ENCODE results near the gene OR52B2.

- TF ChIP-seq POLR2AphosphoS5 (IDR thresholded peaks at IDR 0.05; ENCODE audit: low read depth) (no peak), ETS1 (IDR thresholded peaks at IDR 0.05) (no peak), REST (IDR thresholded peaks at IDR 0.05; ENCODE audit: unreplicated experiment) (no peak), EZH2 (IDR thresholded peaks at IDR 0.05; ENCODE audit: low read depth, unreplicated experiment) (no peak), EZH2phosphoT487 (IDR thresholded peaks at IDR 0.05; ENCODE audit: unreplicated experiment) (no peak), JUNB (IDR thresholded peaks at IDR 0.05; ENCODE audit: unreplicated experiment) (no peak), STAT1 (IDR thresholded peaks at IDR 0.05; ENCODE audit: unreplicated experiment) (no peak), ZNF331 (CRISPR knock-in tag; IDR thresholded peaks at IDR 0.05; ENCODE audit: low read depth) (no peak), CREB1 (CRISPR knock-in tag; IDR thresholded peaks at IDR 0.05; ENCODE audit: low read depth) (no peak)
- TF ChIP-seq, protein P1, sequence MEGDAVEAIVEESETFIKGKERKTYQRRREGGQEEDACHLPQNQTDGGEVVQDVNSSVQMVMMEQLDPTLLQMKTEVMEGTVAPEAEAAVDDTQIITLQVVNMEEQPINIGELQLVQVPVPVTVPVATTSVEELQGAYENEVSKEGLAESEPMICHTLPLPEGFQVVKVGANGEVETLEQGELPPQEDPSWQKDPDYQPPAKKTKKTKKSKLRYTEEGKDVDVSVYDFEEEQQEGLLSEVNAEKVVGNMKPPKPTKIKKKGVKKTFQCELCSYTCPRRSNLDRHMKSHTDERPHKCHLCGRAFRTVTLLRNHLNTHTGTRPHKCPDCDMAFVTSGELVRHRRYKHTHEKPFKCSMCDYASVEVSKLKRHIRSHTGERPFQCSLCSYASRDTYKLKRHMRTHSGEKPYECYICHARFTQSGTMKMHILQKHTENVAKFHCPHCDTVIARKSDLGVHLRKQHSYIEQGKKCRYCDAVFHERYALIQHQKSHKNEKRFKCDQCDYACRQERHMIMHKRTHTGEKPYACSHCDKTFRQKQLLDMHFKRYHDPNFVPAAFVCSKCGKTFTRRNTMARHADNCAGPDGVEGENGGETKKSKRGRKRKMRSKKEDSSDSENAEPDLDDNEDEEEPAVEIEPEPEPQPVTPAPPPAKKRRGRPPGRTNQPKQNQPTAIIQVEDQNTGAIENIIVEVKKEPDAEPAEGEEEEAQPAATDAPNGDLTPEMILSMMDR (conservative IDR thresholded peaks at IDR 0.05; ENCODE audit: low read depth in 2 of 2): no peak
Observed at GRCh38 chr11:6197466-6198200, 27.5 kb upstream of the OR52B2 start.
